AG04450 (cell line): Measurements from ENCODE around the gene BTNL2. TPM values are rescaled to one million over a fixed set of nuclear protein-coding genes. Genes with fewer than 3 reads are reported as not detected.

ENCODE experiments used
- CTCF ChIA-PET: fragments of 300-600, 350-600 bp; formaldehyde crosslinking; extraction: SDS; loops from one replicate; lab custom pipeline; 2022; ENCODE audit warnings: antibody characterized with exemption, inconsistent platforms; lab: Charles Lee
- POLR2A ChIA-PET: fragments of 350-600 bp; formaldehyde crosslinking; extraction: SDS; loops from one replicate; lab custom pipeline; 2021; ENCODE audit warnings: antibody characterized with exemption, inconsistent platforms; lab: Yijun Ruan, JAX
- DNase-seq: peaks from one replicate; pipeline ENCODE4 v3.0.0-alpha.2; 2011; ENCODE audit warnings: low read depth, low spot score
- H3K27ac ChIP-seq: one replicate; pipeline ENCODE4 v1.5.1; 2012; ENCODE audit warnings: low read depth, low read length, control low read depth
- H3K27me3 ChIP-seq: one replicate; pipeline ENCODE4 v1.6.0; 2012; ENCODE audit warnings: low read length; ENCODE audit not compliant: control insufficient read depth, insufficient read depth
- H3K4me3 ChIP-seq: 2 replicates; pipeline ENCODE4 v1.5.1; 2011; ENCODE audit warnings: mild to moderate bottlenecking, low read depth, low read length, control low read depth
- H3K9me3 ChIP-seq: 2 replicates; pipeline ENCODE4 v1.5.1; 2012; ENCODE audit warnings: low read length; ENCODE audit not compliant: control insufficient read depth, insufficient read depth
- polyA plus RNA-seq: library from polyadenylated mRNA; depleted of rRNA; stranded (reverse); fragments of >200 nt; gene quantifications from 2 replicates; pipeline ENCODE4 v1.2.3, GENCODE V29; 2011
- TF ChIP-seq, protein P1 (sequence below): IDR thresholded peaks from 2 replicates; pipeline ENCODE4 v1.5.1; 2011; ENCODE audit warnings: low read depth, low read length, control low read depth, inconsistent platforms

Gene BTNL2
- polyA plus RNA-seq, 1 experiment: not detected

DNA sequence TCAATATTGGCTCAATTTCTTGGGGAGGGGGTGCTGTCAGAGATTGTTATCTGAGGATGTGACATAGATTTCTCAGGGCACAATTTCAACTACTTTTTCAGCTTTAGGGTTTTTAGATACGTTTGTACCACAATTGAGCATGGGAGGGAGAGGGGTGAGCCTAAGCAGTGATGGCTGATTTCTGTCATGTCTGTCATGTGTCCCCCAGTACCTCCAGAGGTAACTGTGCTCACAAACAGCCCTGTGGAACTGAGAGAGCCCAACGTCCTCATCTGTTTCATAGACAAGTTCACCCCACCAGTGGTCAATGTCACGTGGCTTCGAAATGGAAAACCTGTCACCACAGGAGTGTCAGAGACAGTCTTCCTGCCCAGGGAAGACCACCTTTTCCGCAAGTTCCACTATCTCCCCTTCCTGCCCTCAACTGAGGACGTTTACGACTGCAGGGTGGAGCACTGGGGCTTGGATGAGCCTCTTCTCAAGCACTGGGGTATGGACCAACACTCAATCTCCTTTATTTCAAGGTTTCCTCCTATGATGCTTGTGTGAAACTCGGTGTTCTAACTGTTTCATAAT, 36.1 kb upstream of the BTNL2 start:
- TF ChIP-seq, protein P1, sequence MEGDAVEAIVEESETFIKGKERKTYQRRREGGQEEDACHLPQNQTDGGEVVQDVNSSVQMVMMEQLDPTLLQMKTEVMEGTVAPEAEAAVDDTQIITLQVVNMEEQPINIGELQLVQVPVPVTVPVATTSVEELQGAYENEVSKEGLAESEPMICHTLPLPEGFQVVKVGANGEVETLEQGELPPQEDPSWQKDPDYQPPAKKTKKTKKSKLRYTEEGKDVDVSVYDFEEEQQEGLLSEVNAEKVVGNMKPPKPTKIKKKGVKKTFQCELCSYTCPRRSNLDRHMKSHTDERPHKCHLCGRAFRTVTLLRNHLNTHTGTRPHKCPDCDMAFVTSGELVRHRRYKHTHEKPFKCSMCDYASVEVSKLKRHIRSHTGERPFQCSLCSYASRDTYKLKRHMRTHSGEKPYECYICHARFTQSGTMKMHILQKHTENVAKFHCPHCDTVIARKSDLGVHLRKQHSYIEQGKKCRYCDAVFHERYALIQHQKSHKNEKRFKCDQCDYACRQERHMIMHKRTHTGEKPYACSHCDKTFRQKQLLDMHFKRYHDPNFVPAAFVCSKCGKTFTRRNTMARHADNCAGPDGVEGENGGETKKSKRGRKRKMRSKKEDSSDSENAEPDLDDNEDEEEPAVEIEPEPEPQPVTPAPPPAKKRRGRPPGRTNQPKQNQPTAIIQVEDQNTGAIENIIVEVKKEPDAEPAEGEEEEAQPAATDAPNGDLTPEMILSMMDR: no peak
- Histone ChIP-seq H3K27me3 (no peaks in the 10 kb centered on the region), H3K9me3 (no peaks in the 10 kb centered on the region), H3K27ac (no peak overlapping the region), H3K4me3 (no peak overlapping the region)
- CTCF ChIA-PET: no interaction called here
- POLR2A ChIA-PET: no interaction called here
- no peak for DNase-seq

DNA sequence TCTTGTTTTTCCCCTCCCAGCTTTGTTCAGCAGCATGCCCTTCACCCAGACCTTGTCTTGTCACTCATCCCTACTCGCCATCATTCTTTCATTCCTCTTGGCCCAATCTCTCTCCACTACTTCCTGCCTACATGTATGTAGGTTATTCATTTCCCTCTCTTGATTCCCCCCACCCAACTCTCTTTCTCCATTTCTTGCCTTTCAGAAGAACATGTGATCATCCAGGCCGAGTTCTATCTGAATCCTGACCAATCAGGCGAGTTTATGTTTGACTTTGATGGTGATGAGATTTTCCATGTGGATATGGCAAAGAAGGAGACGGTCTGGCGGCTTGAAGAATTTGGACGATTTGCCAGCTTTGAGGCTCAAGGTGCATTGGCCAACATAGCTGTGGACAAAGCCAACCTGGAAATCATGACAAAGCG, 35.3 kb upstream of the BTNL2 start:
- TF ChIP-seq, protein P1: no peak
- no peak overlapping the region for H3K4me3 ChIP-seq
- no peaks in the 10 kb centered on the region for H3K9me3 ChIP-seq
- no peak overlapping the region for H3K27ac ChIP-seq
- ChIA-PET POLR2A (no interaction called here), CTCF (no interaction called here)
- no peak for DNase-seq
- H3K27me3 ChIP-seq: no peaks in the 10 kb centered on the region

DNA sequence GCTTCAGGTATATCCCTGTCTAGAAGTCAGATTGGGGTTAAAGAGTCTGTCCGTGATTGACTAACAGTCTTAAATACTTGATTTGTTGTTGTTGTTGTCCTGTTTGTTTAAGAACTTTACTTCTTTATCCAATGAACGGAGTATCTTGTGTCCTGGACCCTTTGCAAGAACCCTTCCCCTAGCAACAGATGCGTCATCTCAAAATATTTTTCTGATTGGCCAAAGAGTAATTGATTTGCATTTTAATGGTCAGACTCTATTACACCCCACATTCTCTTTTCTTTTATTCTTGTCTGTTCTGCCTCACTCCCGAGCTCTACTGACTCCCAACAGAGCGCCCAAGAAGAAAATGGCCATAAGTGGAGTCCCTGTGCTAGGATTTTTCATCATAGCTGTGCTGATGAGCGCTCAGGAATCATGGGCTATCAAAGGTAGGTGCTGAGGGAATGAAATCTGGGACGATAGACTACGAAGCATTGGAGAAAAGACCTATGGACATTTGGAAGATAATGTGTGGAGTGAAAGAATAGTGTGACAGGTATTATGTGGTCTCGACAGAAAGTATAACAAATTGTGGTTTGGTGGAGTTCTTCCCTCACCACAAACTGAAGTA, 32.7 kb upstream of the BTNL2 start, which contains the start of gene HLA-DRA:
Gene HLA-DRA, plus strand, starts transcription at position 286 of the 613 bp plus-strand sequence. Its CDS starts 64 bp downstream, at position 350.
- CTCF ChIA-PET: interaction anchor here (0.8 to 1.3 kb wide), 2 partner anchors 25 to 26 kb away, joined by 3 read pairs; no protein-coding TSS in a partner anchor
- Histone ChIP-seq H3K27ac (no peak within 1 kb of the TSS), H3K27me3 (no peaks in the 10 kb centered on the region), H3K9me3 (no peaks in the 10 kb centered on the region), H3K4me3 (no peak within 1 kb of the TSS)
- POLR2A ChIA-PET: no interaction called here
- TF ChIP-seq, protein P1: no peak
- DNase-seq: peak; percentile 4

DNA sequence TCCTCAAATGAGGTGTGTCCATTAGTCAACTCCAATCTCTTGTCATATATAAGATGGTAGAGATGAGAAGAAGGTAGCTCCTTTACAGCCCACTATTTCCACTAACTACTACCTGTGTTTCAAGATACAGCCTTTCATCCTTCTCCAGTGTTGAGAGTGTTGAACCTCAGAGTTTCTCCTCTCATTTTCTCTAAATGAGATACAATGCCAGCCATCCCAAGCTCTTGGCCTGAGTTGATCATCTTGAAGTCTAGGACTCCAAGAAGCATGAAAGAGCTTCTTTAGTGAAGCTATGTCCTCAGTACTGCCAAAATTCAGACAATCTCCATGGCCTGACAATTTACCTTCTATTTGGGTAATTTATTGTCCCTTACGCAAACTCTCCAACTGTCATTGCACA, 32.2 kb upstream of the BTNL2 start:
- ChIA-PET CTCF (interaction anchor here (0.8 to 1.3 kb wide), 2 partner anchors 24 to 25 kb away, joined by 3 read pairs; no protein-coding TSS in a partner anchor), POLR2A (no interaction called here)

More for the DNA sequence above, 32.2 kb upstream of the BTNL2 start:
- DNase-seq: no peak
- Histone ChIP-seq H3K27me3 (no peaks in the 10 kb centered on the region), H3K9me3 (no peaks in the 10 kb centered on the region), H3K4me3 (no peak overlapping the region), H3K27ac (no peak overlapping the region)
- TF ChIP-seq, protein P1: no peak
